Upper lobe of right lung (tissue), 1 donor: ENCODE data around the gene ERAP2. TPM values are rescaled to one million over a fixed set of nuclear protein-coding genes. Genes with fewer than 3 reads are reported as not detected.
"Not testable (repeated sequence)": the region's sequence is repeated elsewhere in the genome, so short reads cannot be mapped to it uniquely, and the experiment has no call there.

ENCODE experiments used
- ATAC-seq: fragments of 200-7000 bp; cut with Tn5 transposase; one replicate; pipeline ENCODE4 v1.9.1; 2020; ENCODE audit warnings: mild to moderate bottlenecking, moderate library complexity
- DNase-seq: peaks from one replicate; pipeline ENCODE4 v3.0.0-alpha.2; 2020
- H3K27ac ChIP-seq: fragments of 200-600 bp; one replicate; pipeline ENCODE4 v1.8.0; 2022
- H3K27me3 ChIP-seq: fragments of 200-600 bp; one replicate; pipeline ENCODE4 v1.8.0; 2022; ENCODE audit warnings: mild to moderate bottlenecking
- H3K36me3 ChIP-seq: fragments of 200-600 bp; one replicate; pipeline ENCODE4 v1.8.0; 2022
- H3K4me1 ChIP-seq: fragments of 200-600 bp; one replicate; pipeline ENCODE4 v1.8.0; 2022
- H3K4me3 ChIP-seq: fragments of 200-600 bp; one replicate; pipeline ENCODE4 v1.8.0; 2022; ENCODE audit warnings: mild to moderate bottlenecking
- H3K9me3 ChIP-seq: fragments of 200-600 bp; one replicate; pipeline ENCODE4 v1.8.0; 2022
- intact Hi-C: fragments of 100-400 bp; cut with DNase I; formaldehyde crosslinking; loops from one replicate; pipeline ENCODE4 v1.11.0; 2022
- total RNA-seq: library from RNA; stranded (reverse); fragmentation: NEBNext Ultra II Directional; extraction: Animal tissue kit (Norgen Biotek cat#: 25700); gene quantifications from one replicate; pipeline ENCODE4 v1.2.1, GENCODE V29; 2021
- TF ChIP-seq, protein P1 (sequence below): fragments of 200-600 bp; IDR thresholded peaks from one replicate; pipeline ENCODE4 v1.8.0; 2022; ENCODE audit warnings: antibody characterized with exemption
- donor health status: DM: no; HTN: yes; CAD: no; lungs with severe emphysema.

ERAP2 gene
- total RNA-seq, 1 donor from 2014 or later = 26.9 TPM

DNA sequence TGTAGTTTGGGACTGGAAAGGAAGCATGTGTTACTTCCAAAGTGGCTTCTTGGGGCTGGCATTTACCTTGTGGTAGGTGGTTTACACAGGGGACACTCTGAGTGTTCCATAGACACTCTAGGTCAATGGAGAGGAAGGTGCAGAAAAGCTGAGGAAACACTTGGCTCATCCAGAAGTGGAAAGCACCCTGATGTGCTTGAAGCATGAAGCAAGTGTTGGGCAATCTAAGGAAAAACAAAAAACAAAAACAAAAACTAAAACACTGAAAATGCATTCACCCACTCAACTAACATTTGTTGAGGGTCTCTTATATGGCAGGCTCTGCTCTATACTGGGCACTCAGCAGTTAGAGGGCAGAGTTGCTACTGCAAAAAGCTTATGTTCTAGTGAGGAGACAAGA lies 2.9 kb upstream of the ERAP2 start:
- TF ChIP-seq, protein P1, sequence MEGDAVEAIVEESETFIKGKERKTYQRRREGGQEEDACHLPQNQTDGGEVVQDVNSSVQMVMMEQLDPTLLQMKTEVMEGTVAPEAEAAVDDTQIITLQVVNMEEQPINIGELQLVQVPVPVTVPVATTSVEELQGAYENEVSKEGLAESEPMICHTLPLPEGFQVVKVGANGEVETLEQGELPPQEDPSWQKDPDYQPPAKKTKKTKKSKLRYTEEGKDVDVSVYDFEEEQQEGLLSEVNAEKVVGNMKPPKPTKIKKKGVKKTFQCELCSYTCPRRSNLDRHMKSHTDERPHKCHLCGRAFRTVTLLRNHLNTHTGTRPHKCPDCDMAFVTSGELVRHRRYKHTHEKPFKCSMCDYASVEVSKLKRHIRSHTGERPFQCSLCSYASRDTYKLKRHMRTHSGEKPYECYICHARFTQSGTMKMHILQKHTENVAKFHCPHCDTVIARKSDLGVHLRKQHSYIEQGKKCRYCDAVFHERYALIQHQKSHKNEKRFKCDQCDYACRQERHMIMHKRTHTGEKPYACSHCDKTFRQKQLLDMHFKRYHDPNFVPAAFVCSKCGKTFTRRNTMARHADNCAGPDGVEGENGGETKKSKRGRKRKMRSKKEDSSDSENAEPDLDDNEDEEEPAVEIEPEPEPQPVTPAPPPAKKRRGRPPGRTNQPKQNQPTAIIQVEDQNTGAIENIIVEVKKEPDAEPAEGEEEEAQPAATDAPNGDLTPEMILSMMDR = no peak
- no peak for ATAC-seq
- DNase-seq = no peak

DNA sequence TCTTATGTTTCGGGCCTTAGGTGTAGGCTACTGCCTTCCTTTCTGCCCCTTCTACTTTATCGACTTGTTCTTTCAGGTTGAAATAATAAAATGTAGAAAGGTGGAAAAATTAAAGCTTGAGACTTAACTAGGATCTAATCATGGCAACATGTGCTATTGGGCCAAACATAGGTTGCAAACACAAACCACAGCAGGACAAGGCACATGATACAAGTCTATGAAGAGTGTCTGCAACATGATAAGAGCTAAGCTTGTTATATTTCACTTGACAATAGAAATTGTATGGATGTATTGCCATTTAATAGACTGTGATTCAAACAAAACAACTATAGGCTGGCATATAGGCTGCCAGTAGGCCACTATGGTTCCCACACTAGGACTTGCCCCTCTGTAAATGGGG lies 1.7 kb upstream of the ERAP2 start:
- DNase-seq = no peak
- Histone ChIP-seq H3K36me3 (no peaks in the 10 kb centered on the region), H3K4me3 (no peak overlapping the region), H3K4me1 (peaks cover 26% of the 10 kb centered on the region), H3K27me3 (no peaks in the 10 kb centered on the region), H3K27ac (no peak overlapping the region), H3K9me3 (no peaks in the 10 kb centered on the region)
- ATAC-seq = no peak
- TF ChIP-seq, protein P1 = no peak
- intact Hi-C loops = no loop called here

More for the DNA sequence above, 2.9 kb upstream of the ERAP2 start:
- Histone ChIP-seq H3K9me3 (no peaks in the 10 kb centered on the region), H3K4me3 (no peak overlapping the region), H3K36me3 (no peaks in the 10 kb centered on the region), H3K27me3 (no peaks in the 10 kb centered on the region), H3K27ac (no peak overlapping the region), H3K4me1 (peaks cover 18% of the 10 kb centered on the region)
- intact Hi-C loops = no loop called here

DNA sequence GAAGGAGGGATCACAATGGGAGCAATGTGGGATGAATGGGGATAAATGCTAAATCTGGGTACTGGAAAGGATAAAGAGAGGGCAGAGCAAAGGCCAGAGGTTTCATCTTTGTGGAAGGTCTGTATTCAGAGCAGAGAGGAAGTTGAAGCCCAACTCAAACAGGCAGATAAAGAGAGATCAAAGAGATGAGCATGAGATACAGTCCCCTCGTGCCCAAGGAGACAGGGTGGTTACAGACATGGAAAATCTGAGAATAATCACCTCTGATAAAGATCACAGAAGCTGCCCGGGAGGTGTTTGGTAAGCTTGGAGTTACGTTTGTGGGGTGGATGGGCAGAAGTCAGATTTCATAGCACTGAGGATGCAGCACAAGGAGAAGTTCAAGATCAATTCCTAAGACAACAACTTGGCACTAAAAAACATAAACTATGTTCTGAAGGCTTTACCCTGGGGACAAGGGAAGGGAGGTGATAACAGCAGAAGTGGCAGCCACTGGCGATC lies 459 bp upstream of the ERAP2 start:
- Histone ChIP-seq H3K36me3 (no peaks in the 10 kb centered on the region), H3K27ac (peak overlapping the region; percentile 85), H3K27me3 (no peaks in the 10 kb centered on the region), H3K4me3 (peak overlapping the region; percentile 64), H3K9me3 (no peaks in the 10 kb centered on the region), H3K4me1 (peaks cover 35% of the 10 kb centered on the region)
- TF ChIP-seq, protein P1 = no peak
- DNase-seq = no peak
- intact Hi-C loops = no loop called here
- peak; percentile 39 for ATAC-seq

DNA sequence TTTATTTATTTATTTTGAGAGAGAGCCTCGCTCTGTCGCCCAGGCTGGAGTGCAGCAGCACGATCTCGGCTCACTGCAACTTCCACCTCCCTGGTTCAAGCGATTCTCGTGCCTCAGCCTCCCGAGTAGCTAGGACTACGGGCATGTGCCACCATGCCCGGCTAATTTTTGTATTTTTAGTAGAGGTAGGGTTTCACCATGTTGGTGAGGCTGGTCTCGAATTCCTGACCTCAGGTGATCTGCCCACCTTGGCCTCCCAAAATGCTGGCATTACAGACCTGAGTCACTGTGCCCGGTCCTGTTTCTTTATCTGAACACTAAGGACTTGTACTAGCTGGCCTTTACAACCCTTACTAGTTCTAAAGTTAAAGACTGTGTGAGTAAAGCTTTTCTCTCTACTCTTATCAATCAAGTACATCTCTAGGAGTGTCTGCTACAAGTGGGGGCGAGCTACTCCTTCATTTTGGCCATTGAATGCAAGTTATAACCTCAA lies 723 bp downstream of the ERAP2 start:
- intact Hi-C loops, DNase-seq, H3K36me3 ChIP-seq, H3K27me3 ChIP-seq, H3K9me3 ChIP-seq: not testable (repeated sequence)
- Histone ChIP-seq H3K4me3 (peak overlapping the region; percentile 64), H3K4me1 (peaks cover 47% of the 10 kb centered on the region), H3K27ac (peak overlapping the region; percentile 85)
- peak; percentile 40 for ATAC-seq

DNA sequence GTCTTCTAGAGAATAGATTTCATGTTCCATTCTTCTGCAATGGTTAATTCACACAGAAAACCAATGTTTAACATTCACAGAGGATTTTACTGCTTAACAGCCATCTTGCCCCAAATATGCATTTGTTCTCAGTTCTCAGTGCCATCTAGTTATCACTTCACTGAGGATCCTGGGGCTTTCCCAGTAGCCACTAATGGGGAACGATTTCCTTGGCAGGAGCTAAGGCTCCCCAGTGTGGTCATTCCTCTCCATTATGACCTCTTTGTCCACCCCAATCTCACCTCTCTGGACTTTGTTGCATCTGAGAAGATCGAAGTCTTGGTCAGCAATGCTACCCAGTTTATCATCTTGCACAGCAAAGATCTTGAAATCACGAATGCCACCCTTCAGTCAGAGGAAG lies 3.4 kb downstream of the ERAP2 start:
- peaks cover 9% of the 10 kb centered on the region for H3K36me3 ChIP-seq
- no peaks in the 10 kb centered on the region for H3K9me3 ChIP-seq
- no peak for DNase-seq
- H3K27ac ChIP-seq = no peak overlapping the region
- H3K27me3 ChIP-seq = no peaks in the 10 kb centered on the region
- peaks cover 53% of the 10 kb centered on the region for H3K4me1 ChIP-seq
- TF ChIP-seq, protein P1 = no peak
- no peak overlapping the region for H3K4me3 ChIP-seq
- no peak for ATAC-seq
- intact Hi-C loops = no loop called here

DNA sequence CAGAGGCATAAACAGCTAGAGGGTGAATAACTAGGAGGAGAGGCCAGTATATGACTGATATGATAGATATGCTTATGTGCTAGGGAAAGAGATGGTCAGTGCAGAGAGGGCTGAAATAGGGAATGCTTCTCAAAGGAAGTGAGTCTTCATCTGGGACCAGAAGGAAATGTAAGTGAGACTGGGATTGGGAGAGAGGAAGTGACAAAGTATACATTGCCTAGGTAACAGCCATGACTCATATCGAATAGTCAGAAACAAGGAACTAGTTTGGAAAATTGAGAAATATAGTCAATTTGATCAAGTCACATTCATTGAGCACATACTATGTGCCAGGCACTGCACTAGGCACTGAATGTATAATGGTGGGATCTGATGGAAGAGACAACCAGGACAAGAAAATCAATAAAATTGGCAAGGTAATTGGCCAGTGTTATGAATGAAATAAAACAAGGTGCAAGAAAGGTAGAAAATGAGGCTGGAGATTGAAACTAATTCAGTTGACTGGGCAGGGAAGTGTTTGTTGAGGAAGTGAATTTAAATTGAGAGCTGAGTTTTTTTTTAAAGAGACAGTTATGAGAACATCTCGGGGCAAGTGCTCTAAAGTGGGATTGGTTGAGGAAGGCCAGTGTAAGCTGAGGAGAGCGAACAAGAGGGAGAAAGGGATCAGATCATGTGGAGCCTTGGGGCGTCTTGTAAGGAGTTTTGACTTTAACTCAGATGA lies 4.3 kb downstream of the ERAP2 start:
- Histone ChIP-seq H3K9me3 (no peaks in the 10 kb centered on the region), H3K36me3 (peaks cover 12% of the 10 kb centered on the region), H3K4me1 (peaks cover 50% of the 10 kb centered on the region), H3K27me3 (no peaks in the 10 kb centered on the region), H3K27ac (no peak overlapping the region), H3K4me3 (no peak overlapping the region)
- intact Hi-C loops = no loop called here
- TF ChIP-seq, protein P1 = no peak
- ATAC-seq (peak; percentile 63), DNase-seq (no peak)
